Stomach (tissue), 9 donors: Measurements from ENCODE around the gene SOWAHC. TPM values are rescaled to one million over a fixed set of nuclear protein-coding genes. Genes with fewer than 3 reads are reported as not detected.
A peak's percentile ranks its signal among the peaks of the same experiment; 100 is the strongest.

Experiments used
- DNase-seq, 2 donors: peaks; one replicate each; pipeline versions ENCODE4 v3.0.0 to v3.0.0-alpha.2; 2013 to 2019
- H3K27ac ChIP-seq, 5 donors: fragments of 200-600 bp in 4 of 5; sonication (generic) in 4 of 5; one replicate each; pipeline ENCODE4 v1.5.1; 2013 to 2019; ENCODE audit warnings: mild to moderate bottlenecking in 1 of 5, moderate library complexity in 1 of 5
- H3K27me3 ChIP-seq, 3 donors: fragments of 200-600 bp; sonication (generic); one replicate each; pipeline ENCODE4 v1.5.1; 2017 to 2019; ENCODE audit warnings: mixed run types in 1 of 3
- H3K36me3 ChIP-seq, 4 donors: fragments of 200-600 bp; sonication (generic); 1 replicate in 3 of 4; 2 replicates in 1 of 4; pipeline ENCODE4 v1.5.1; 2016 to 2019
- H3K4me1 ChIP-seq, 4 donors: fragments of 200-600 bp; sonication (generic); one replicate each; pipeline ENCODE4 v1.5.1; 2016 to 2019
- H3K4me3 ChIP-seq, 4 donors: fragments of 200-600 bp; sonication (generic) in 3 of 4; one replicate each; pipeline ENCODE4 v1.5.1; 2016 to 2019; ENCODE audit warnings: mild to moderate bottlenecking in 1 of 4
- H3K9me3 ChIP-seq, 4 donors: fragments of 200-600 bp; sonication (generic); one replicate each; pipeline ENCODE4 v1.5.1; 2016 to 2019
- EP300 ChIP-seq: sonication (generic); formaldehyde crosslinking; IDR thresholded peaks from one replicate; pipeline ENCODE4 v1.6.1; 2017; ENCODE audit warnings: antibody characterized with exemption
- POLR2A ChIP-seq, 4 donors: fragments of 450-650 bp; IDR thresholded peaks; one replicate each; pipeline ENCODE4 v1.6.1; 2016; ENCODE audit warnings: antibody characterized with exemption in 4 of 4, control low read depth in 2 of 4, mild to moderate bottlenecking in 1 of 4, moderate library complexity in 1 of 4
- POLR2AphosphoS5 ChIP-seq, 3 donors: sonication (generic); formaldehyde crosslinking; IDR thresholded peaks; one replicate each; pipeline ENCODE4 v1.6.1; 2016; ENCODE audit warnings: antibody characterized with exemption in 3 of 3
- WGBS, 5 donors: extraction: QIAGEN DNeasy Blood & Tissue Kit in 3 of 5; methylation state at CpG; one replicate each; pipeline versions ENCODE4 v1.1.5 to v1.1.7; 2013 to 2018; 5-methylcytosine and 5-hydroxymethylcytosine counted together
- intact Hi-C: fragments of 100-400 bp; cut with DNase I; formaldehyde crosslinking; loops from one replicate; pipeline ENCODE4 v1.15.1; 2023; ENCODE audit warnings: low total_unique reads
- polyA plus RNA-seq, 3 donors: library from polyadenylated mRNA; stranded (reverse); fragments of 200-250 nt; gene quantifications; one replicate each; pipeline ENCODE4 v1.2.3, GENCODE V29; 2013
- total RNA-seq, 5 donors: library from RNA; depleted of rRNA; stranded (reverse); fragments of >200 nt; gene quantifications; one replicate each; pipeline versions ENCODE4 v1.1.0 to v1.2.3, GENCODE V29; 2014 to 2016
- TF ChIP-seq, protein P1 (sequence below), 7 experiments: fragments of 450-650 bp in 4 of 7; fragments of 200-600 bp in 3 of 7; sonication (generic) in 3 of 7; IDR thresholded peaks; one replicate each; pipeline ENCODE4 v1.5.1; 2016 to 2019; ENCODE audit warnings: antibody characterized with exemption in 7 of 7, control low read depth in 2 of 7, mild to moderate bottlenecking in 1 of 7
- donor health status: healthy with polysubstance abuse.
- donor health status: Bipolar disorder and iron deficiency.
- donor health status: healthy.

Gene SOWAHC
- total and polyA plus RNA-seq, 8 donors: 3.3 to 93.9 (median 9.2) TPM

DNA sequence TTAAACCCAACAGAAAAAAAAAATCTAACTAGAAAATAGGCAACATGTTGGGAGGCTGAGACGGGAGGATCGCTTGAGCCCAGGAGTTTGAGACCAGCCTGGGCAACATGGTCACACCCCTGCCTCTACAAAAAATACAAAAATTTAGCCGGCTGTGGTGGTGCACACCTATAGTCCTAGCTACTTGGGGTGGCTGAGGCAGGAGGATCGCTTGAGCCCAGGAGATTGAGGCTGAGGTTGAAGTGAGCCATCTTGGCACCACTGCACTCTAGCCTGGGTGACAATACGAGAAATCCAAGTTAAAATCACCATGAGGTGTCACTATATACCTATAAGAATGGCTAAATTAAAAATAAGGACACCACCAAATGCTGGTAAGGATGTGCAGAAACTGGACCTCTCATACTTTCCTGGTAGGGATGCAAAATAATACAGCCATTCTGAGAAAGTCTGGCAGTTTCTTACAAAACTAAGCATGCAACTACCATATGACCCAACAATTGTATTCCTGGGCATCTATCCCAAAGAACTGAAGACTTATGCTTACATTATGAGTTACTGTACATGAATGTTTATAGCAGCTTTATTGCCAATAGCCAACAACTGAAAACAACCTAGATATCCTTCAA, 2.6 kb upstream of the SOWAHC start:
- intact Hi-C loops: no loop called here
- Histone ChIP-seq H3K27me3 (peaks cover 0 to 27% (median 13%) of the 10 kb centered on the region in 3 donors), H3K27ac (peak overlapping the region in 2 of 5 donors; percentile 7 to 100), H3K36me3 (no peaks in the 10 kb centered on the region), H3K4me1 (peaks cover 14 to 66% (median 51%) of the 10 kb centered on the region in 4 donors), H3K9me3 (no peaks in the 10 kb centered on the region), H3K4me3 (no peak overlapping the region)
- DNase-seq: peak in 1 of 2 donors; percentile 45
- no peak for TF ChIP-seq POLR2A (IDR thresholded peaks at IDR 0.05)
- TF ChIP-seq EP300: no peak
- TF ChIP-seq POLR2AphosphoS5 (IDR thresholded peaks at IDR 0.05): no peak
- 78 to 86% (median 85%) methylated on average over 5 of the region's 5 CpGs for whole genome bisulfite sequencing, 5 donors

- H3K4me1 ChIP-seq: peaks cover 14 to 67% (median 48%) of the 10 kb centered on the region in 4 donors
- H3K27me3 ChIP-seq: peaks cover 0 to 27% (median 13%) of the 10 kb centered on the region in 3 donors
- intact Hi-C loops: no loop called here
- DNase-seq: peak; percentile 39 to 87
- 0 to 6% (median 1%) methylated on average over 35 to 82 of the region's 82 CpGs for WGBS, 5 donors
- TF ChIP-seq POLR2AphosphoS5 (IDR thresholded peaks at IDR 0.05) (peak in 1 of 3 donors; percentile 20), POLR2A (IDR thresholded peaks at IDR 0.05) (no peak)
- peak overlapping the region; percentile 94 to 100 (median 98) for H3K27ac ChIP-seq
- H3K36me3 ChIP-seq: no peaks in the 10 kb centered on the region
- peak overlapping the region; percentile 47 to 89 (median 76) for H3K4me3 ChIP-seq
- no peaks in the 10 kb centered on the region for H3K9me3 ChIP-seq
Measured at GRCh38 chr2:109613081-109613921, 863 bp upstream of the SOWAHC start.

- H3K4me1 ChIP-seq: peaks cover 14 to 56% (median 42%) of the 10 kb centered on the region in 4 donors
- no peak for TF ChIP-seq EP300
- no peak for TF ChIP-seq POLR2AphosphoS5 (IDR thresholded peaks at IDR 0.05)
- TF ChIP-seq, protein P1, sequence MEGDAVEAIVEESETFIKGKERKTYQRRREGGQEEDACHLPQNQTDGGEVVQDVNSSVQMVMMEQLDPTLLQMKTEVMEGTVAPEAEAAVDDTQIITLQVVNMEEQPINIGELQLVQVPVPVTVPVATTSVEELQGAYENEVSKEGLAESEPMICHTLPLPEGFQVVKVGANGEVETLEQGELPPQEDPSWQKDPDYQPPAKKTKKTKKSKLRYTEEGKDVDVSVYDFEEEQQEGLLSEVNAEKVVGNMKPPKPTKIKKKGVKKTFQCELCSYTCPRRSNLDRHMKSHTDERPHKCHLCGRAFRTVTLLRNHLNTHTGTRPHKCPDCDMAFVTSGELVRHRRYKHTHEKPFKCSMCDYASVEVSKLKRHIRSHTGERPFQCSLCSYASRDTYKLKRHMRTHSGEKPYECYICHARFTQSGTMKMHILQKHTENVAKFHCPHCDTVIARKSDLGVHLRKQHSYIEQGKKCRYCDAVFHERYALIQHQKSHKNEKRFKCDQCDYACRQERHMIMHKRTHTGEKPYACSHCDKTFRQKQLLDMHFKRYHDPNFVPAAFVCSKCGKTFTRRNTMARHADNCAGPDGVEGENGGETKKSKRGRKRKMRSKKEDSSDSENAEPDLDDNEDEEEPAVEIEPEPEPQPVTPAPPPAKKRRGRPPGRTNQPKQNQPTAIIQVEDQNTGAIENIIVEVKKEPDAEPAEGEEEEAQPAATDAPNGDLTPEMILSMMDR (IDR thresholded peaks at IDR 0.05): no peak
- no peak for TF ChIP-seq POLR2A (IDR thresholded peaks at IDR 0.05)
- peaks cover 0 to 27% (median 13%) of the 10 kb centered on the region in 3 donors for H3K27me3 ChIP-seq
- peak overlapping the region; percentile 94 to 100 (median 98) for H3K27ac ChIP-seq
- 7 to 27% (median 12%) methylated on average over 20 to 90 of the region's 90 CpGs for WGBS, 5 donors
- intact Hi-C loops: no loop called here
- DNase-seq: peak in 1 of 2 donors; percentile 68
- H3K4me3 ChIP-seq: peak overlapping the region; percentile 47 to 89 (median 76)
- no peaks in the 10 kb centered on the region for H3K36me3 ChIP-seq
- H3K9me3 ChIP-seq: no peaks in the 10 kb centered on the region
Measured at GRCh38 chr2:109614715-109615636, 812 bp downstream of the SOWAHC start.

DNA sequence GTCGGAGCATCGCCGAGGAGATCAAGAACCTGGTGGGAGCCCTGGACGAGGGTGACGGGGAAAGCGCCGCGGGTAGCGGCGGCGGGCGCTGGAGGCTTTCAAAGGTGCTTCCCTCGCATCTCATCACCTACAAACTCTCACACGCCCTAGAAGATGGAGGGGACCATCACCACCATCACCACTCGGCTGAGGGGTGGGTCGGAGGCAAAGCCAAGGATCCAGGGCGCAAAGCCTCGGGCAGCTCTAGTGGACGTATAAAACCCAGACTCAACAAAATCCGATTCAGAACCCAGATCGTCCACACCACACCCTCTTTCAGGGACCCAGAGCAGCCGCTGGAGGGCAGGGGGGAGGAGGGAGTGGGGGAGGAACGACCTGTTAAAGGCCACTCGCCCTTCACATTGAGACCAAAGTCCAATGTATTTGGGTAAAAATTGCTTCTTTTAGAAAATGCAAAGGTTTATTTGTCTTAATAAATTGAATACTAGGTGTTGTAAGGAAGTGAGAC, 1.5 kb downstream of the SOWAHC start:
- no peaks in the 10 kb centered on the region for H3K9me3 ChIP-seq
- peak overlapping the region; percentile 47 to 89 (median 76) for H3K4me3 ChIP-seq
- no peaks in the 10 kb centered on the region for H3K36me3 ChIP-seq
- 57 to 81% (median 79%) methylated on average over 24 of the region's 24 CpGs for WGBS, 5 donors
- peaks cover 14 to 56% (median 42%) of the 10 kb centered on the region in 4 donors for H3K4me1 ChIP-seq
- H3K27ac ChIP-seq: no peak overlapping the region
- TF ChIP-seq, protein P1 (IDR thresholded peaks at IDR 0.05): no peak
- peaks cover 0 to 27% (median 13%) of the 10 kb centered on the region in 3 donors for H3K27me3 ChIP-seq
- intact Hi-C loops: no loop called here
- DNase-seq: peak in 1 of 2 donors; percentile 52
